Brain pericyte (primary cell): ENCODE measurements around the gene AK1.

Experiments
- DNase-seq: peaks from one replicate; pipeline ENCODE4 v3.0.0-alpha.2; 2012; ENCODE audit warnings: low read depth, low spot score

The AK1 gene, protein sequence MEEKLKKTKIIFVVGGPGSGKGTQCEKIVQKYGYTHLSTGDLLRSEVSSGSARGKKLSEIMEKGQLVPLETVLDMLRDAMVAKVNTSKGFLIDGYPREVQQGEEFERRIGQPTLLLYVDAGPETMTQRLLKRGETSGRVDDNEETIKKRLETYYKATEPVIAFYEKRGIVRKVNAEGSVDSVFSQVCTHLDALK

DNA sequence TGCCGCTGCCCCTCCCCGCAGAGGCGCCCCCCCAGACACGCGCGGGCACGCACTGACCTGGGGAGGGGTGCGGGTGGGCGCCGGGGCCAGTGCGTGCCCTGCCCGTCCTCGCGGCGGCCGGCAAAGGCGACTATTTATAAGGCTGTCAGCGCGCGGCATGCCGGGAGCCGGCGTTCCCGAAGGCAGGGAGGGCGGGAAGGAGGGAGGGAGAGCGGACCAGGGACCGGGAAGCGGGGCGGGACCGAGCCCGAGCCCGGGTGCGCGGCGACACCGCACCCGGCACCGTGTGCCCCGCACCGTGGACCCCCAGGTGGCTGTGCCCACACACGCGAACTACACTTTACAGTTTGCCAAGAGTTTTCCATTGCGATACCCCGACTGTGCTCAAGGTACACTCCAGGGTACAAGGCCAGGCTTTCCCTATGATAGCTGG lies at the start of gene AK1:
Gene AK1, minus strand, starts transcription at position 110 of the 433 bp plus-strand sequence. CDS start 3,058 bp downstream, outside the sequence.
- DNase-seq = no peak

DNA sequence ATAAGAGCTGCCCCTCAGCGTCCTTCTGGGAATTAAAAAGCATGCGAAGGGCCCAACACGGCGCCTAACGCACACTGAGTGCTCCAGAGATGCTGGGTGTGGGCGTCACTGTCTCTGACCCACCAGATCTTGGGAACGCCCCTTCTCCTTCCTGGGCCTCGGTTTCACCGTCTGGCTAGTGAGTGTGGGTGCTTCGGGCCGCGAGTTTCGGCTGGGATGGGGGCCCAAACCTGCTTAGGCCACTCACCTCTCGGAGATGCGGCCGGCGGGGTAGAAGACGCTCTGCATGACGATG lies 49.4 kb upstream of the AK1 start:
- DNase-seq = no peak

DNA sequence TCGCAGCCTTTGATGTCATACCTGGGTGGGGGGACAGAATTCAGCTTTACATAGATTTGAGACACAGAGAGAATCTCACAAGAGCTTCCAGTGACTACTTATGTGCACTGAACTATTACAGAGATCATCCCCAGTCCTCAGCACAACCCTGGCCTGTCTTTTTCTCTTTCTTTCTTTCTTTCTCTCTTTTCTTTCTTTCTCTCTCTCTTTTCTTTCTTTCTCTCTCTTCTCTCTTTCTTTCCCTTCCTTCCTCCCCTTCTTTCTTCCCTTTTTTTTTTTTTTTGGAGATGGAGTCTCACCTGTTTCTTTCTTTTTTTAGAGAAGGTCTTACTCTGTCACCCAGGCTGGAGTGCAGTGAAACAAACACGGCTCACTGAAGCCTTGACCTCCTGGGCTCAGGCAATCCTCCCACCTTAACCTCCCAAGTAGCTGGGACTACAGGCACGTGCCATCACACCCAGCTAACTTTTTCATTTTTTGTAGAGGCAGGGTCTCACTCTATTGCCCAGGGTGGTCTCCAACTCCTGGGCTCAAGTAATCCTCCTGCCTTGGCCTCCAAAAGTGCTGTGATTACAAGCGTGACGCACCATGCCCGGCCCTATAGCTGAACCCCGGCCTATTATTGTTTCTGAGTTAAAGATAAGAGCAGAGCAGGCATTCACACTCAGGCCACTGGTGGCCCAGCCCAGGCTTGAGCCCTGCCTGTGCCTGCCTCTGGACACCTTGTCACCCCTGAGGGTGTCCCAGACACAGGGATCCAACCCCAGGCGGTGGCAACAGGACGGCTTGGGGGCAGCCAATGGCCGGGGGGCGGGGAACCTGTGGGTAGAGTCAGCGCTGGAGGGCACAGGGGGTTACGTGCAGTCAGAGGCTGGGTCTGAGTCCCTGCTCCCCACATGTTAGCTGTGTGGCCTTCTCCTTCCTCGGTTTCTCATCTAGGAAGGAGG lies 48.8 kb upstream of the AK1 start:
- DNase-seq = no peak

DNA sequence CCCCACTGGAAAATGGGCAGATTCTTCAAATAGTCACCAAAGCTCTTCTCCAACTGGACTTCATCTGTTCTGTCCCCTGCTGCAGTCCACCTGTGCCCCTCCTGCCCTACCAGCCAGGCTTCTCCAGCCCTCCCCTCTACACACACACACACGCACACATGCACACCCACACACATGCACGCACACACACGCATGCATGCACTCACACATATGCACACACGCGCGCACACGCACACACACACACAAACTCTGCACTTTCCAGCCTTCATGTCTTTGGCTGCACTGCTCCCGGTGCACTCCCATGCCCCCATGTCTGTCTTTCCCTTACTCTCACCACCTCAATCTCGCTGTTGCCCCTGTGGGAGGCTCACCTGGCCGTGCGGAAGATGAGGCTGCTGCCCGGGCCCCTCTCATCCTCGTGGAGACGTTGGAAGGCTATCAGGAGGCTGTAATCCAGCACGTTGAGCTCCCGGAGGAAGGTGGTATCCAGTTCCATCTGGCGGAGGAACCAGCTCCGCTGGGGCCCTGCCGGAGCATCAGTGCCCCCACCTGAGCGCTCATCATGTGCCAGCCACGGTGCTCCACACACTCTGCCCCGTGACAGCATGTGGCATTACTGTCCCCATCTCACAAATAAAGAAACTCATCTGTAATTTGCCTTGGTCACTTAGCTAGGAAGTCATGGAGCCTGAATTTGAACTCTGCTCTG lies 47.4 kb upstream of the AK1 start:
- DNase-seq = no peak

DNA sequence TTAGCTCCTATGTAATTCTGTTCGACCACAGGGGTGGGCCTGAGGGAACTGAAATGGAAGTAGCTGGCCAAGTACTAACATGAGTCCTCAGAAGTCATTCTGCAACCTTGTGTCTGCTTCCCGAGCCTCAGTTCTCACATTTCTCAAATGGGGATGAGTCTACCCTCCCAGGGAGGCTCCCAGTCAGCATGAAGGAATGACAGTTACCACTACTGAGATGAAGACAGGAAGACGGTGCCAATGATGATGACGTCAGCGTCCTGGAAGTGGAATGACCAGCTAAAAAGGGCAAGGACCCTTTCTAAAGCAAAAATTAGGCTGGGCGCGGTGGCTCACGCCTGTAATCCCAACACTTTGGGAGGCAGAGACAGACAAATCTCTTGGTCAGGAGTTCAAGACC lies 46.3 kb upstream of the AK1 start:
- DNase-seq = peak; percentile 71

DNA sequence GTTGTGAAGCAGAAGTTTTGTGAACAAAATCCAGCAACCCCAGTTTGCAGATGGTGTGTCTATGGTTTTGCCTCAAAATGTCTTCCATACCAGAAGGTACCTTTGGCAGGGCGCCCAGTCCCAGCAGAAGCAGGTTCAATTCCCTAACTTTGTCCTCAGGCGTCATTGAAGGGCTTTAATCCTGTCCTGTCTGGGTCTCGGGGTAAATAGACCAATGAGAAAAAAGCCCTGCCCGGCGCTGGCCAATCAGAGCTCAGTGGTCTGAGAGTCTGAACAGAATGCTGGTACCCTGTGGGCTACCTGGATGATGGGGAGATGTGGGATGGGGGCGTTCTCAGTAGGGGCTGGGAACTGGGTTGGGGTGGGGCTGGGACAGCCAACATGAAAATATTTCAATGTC lies 45.6 kb upstream of the AK1 start:
- DNase-seq = no peak

DNA sequence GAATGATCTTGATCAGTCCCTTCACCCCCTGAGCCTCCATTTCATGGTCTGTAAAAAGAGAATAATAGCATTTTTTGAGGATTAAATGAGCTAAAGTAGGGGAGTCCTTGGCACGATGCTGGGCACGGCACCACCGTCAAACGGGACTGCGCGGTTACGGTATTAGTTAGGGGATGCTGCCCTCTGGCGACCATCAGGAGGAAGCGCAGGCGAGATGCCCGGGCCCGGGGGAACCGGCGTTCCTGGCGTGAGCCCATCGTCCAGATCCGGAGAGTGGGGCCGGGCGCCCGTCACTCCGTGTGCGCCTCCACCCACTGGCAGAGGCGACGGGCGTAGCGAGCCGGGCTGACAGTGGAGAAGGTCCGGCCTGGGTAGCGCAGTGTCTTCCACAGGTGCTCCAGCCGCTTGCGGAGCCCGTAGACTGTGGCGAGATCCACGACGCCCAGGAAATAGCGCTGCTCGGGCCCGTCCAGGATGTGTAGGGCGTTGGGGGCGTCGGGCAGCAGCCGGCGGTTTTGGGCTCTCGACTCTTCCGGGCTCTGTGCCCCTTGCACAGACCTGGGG lies 44.2 kb upstream of the AK1 start:
- no peak for DNase-seq

DNA sequence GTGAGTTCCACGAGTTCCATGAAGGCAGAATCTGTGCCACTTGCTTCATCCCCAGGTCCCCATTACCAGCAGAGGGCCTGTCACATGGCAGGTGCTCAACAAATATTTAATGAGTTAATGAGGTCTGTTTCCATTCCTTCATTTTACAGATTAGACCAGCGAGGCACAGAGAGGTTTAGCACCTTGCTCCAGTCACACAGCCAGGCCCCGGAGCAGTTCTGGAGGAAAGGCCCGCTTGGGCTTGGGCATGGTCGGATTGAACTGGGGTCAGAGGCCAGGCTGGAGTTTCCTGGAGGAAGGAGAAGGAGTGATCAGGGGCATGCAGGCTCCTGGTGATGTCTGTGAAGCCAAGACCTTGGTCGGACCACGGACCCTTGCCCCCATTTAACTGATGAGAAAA lies 43.3 kb upstream of the AK1 start:
- no peak for DNase-seq

DNA sequence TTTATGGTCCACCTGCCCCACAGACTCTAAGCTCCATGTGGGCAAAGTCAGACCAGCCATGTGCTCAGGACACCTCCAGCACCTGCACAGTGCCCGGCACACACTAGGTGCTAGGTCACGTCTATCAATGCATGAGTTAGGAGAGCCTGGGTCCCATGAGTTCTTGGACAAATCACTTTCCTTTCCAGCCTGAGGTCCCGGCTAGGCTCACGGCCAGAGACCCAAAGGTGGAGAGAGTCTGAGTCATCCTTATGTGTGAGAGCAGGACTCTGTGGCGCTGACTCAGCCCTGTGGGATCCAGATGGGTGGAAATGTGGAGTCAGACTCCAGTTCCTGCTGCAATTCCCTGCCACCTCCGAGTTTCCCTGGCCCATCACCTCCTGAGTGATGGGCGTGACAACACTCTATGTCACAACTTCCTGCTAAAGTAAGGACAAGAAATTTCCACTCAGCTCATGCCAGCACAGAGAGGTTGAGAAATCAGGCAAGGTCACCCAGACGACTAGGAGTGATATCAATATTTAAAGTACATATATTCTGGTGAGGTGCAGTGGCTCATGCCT lies 41.9 kb upstream of the AK1 start:
- peak; percentile 81 for DNase-seq

DNA sequence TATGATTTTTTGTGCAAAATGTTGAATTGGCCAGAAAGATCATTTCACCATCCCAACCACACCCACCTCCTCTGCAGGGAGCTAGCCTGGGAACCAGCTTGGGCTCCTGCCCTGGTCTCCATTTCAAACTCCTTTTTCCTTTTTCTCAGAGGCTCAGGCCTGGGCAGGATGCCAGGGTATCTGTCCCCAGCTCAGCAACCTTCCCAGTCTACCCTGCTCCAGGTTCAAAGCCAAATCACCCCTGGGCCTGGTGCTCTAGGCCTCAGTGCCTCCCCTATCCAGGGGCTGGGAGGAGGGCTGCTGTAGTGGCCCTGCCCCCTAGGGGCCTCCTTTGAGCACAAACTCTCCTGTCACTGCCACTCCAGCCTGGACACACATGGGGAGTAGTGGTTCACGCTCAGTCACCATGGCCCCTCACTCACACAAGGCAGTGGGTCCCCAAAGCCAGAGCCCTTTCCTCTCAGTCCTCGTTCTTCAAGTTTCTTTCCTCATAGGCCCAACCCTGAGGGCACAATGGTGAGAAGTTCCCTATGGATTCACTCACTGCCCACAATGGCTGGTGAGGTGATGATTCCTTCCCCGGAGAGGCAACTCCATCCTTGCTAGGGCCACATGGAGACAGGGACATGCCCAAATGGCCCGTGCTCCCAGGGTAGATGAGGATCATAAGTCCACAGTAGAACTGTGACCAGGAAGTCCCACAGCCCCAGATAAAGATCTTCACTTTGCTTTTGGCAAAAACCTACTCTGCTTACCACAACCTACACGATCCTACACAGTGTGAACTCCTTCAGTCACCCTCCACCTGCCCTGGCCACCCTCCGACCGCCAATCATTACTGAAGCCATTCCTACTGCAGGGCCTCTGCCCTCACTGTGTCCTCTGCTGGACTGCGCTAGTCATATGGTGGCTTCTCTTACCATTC lies 41.0 kb upstream of the AK1 start:
- DNase-seq = no peak

DNA sequence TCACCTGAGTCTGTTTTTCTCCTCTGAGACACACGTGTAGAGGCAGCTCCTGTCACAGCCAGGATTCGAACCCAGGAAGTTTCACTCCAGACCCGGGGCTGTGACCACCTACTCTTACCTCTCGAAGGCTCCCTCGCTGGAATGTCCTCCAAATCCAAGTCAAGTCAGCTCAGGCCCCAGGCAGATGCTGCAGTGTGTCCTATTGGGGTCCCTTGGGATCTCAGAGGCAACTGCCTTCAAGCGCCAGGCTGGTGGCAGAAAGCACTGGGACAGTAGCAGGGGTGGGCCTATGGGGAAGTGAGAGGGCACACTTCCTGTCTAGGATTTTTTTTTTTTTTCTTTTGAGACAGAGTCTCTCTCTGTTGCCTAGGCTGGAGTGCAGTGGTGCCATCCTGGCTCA lies 40.1 kb upstream of the AK1 start:
- DNase-seq = no peak

DNA sequence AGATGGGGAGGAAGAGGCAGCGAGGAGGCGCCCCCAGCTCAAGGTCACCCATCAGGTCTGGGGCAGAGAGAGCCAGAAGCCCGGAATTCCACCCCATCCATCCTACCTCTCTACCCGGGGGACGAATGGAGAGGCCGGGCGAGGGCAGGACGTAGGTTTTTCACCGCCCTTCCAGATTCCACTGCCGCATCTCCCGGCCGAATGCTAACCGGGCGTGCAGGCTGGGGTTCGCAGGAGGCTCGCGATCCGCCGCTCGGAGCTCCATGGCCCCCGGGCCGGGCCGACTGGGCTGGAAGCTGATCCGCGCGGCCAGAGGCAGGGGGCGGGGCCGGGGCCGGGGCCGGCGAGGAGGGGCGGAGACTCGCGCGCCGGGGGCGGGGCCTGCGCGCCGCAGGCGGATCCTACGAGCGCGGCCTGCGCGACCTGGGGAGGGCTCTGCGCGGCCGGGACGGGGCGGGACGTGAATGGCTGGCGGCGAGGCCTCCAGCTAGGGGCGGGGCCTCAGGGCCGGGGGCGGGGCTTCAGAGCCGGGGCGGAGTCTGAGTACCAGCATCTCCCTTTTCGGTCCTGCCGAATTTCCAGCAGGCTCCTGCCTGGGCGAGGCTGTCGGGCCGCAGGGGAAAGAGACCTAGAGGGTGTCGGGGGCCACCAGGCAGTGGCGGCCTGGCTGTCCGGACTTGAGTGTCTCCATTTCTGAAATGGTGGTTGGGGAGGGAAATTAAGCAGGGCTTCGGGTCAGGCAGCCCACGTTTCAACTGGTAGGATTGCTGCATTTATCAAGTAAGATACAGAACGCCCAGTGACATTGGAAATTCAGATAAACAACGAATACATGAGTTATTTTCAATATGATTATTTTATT lies 39.5 kb upstream of the AK1 start, which contains the start of gene ST6GALNAC4:
Gene ST6GALNAC4, minus strand, starts transcription at position 322 of the 862 bp plus-strand sequence. CDS start 622 bp downstream, outside the sequence.
- DNase-seq = no peak

DNA sequence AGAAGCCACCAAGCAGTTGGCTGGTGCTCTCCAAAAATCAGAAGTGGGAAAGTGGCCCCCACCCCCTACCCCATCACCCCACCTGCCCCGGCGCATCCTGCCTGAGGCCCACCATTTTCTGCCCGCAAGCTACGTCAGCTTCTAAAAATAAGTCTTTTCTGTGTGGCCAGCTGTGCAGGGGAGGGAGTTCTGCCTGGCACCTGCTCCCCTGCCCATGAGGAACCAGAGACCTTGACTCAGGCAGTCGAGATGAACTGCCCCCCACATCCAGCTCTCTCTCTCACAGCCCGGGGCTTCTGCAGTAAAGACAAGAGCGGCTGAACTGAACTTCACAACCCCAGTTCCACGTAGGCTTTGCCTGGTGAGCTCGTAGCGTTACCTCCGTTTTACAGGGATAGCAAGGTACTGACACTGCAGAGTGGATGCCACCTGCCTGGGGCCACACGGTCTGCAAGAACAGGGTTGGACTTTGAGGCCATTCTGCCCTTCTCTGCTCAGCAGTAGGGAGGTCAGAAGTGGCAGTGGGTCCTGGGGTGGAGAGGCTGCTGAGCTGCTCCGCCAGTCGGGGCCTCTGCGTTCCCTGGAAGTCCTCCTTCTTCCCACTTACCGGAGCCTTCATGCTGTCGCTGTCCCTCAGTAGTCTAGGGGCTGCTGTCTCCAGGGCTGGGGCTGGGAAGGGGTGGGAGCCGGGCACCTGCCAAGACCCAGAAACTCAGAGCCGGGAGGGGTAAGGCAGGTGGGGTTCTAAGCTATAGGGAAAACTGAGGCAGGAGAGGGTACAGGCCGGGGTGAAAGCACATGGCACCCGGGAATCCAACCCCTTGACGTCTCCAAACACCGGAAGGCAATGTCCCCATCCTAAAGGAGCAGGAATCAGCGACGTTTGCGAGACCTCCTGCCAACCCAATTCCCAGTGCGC lies 38.6 kb upstream of the AK1 start:
- no peak for DNase-seq

DNA sequence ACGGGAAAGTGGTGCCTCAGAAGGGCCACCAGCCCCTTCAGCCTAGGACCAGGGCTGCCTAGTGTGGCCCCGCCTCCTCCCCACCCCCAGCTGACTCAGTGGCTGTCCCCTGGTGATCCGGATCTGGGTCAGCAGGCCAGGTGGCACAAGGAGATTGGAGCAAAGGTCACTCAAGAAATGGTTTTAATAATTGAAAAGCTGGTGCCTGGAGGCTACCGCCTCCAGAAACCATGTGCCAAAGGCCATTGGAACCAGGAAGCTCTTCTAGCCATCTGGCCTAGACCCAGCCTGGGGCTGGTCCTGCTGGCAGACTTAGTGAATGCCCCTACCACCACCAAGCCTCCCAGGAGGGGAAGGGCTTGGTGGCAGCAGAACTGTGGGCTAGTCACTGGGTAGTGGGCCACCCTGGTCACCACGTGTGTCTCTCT lies 37.9 kb upstream of the AK1 start:
- DNase-seq = no peak

DNA sequence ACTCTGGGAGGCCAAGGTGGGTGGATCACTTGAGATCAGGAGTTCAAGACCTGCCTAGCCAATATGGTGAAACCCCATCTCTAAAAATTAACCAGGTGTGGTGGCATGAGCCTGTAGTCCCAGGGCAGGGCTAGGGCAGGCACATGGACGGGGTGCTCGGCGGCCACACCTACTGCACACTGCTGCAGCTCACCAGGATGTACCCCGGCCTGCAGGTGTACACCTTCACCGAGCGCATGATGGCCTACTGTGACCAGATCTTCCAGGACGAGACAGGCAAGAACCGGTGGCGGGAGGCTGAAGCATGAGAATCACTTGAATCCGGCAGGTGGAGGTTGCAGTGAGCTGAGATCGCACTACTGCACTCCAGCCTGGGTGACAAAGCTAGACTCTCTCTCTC lies 36.2 kb upstream of the AK1 start:
- DNase-seq = no peak

DNA sequence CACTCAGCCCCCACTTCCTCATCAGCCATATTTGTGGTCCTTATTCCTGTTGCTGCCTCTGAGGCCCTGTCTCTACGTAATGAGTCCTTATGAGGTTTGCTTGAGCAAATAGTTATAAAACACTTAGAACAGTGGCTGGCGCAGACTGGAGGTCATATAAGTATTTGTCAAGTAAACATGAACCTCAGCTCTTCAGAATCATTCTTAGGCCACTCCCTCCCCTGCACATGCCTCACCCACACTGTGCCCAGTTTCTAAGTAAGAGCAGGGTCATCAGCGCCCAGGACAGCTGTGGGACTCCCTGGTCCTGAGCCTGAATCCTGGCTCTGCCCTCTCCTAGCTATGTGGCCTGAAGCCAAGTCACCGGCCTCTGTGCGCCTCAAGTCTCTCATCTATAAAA lies 35.4 kb upstream of the AK1 start:
- DNase-seq = no peak

DNA sequence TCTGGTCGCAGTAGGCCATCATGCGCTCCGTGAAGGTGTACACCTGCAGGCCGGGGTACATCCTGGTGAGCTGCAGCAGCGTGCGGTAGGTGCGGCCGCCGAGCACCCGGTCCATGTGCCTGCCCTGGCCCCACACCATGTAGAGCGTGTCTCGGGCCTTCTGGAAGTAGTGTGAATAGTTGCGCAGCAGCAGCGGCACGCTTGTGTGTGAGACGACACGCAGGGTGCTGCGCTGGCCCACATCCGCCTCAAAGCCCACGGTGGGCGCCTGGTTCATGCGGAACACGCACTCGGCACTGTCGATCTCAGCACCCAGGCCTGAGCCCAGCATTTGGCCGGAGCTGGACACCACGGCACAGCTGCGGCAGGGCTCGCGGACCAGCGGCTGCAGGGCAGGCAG lies 34.8 kb upstream of the AK1 start:
- no peak for DNase-seq

DNA sequence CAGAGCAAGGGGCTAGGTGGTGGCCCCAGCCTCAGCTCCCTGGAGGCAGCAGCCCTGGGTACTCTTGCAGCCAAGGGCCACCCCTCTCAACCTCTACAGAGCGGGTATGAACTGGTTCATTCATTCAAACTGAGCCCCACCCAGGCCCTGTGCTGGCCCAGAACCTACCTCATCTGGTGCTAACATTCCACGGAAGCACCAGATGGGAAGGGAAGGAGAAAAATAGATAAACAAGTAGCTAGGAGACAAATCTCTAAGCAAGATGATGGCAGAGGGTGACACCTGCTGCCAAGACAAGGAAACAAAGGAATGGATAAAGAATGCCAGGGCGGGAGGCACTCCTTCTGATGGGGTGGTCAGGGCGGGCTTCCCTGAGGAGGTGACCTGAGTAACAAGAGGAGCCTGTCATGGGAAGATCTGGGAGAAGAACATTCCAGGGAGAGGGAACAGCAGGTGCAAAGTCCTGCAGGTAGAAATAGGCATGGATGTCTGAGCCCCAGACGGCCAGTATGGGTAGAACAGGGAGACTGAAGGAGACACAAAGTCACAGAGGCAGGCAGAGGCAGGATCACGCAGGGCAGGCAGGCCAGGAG lies 33.2 kb upstream of the AK1 start:
- DNase-seq = no peak
